Stimulated activated CD8-positive, alpha-beta memory T cell treated with anti-CD3 and anti-CD28 coated beads, Interleukin-15, amount 100 ng/mL, for 48 hours (primary cell): ENCODE results near the gene ABCB6.

Source experiments
- DNase-seq, 2 donors: peaks; one replicate each; pipeline ENCODE4 v3.0.0-alpha.2; 2020; ENCODE audit warnings: low read depth in 2 of 2

The ABCB6 gene

DNA sequence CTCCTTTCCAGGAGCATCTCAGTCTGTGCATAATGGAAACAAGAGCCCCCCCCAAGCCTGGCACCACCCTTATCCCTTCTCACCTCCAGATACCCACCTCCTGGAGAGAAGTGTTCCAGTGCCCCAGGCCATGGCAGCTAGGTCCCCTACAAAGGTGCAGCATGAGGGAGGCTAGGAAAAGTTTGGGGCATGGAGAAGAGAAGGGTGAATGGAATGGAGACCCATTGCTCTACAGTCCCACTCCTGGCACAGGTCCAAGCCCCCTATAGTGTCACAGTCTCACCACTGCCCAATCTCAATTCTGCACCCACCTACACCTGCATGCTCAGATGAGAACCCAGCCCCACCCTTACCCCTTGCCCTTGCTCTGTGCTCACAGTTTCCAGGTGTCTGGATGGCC, 49.8 kb downstream of the ABCB6 start:
- DNase-seq, result no peak

DNA sequence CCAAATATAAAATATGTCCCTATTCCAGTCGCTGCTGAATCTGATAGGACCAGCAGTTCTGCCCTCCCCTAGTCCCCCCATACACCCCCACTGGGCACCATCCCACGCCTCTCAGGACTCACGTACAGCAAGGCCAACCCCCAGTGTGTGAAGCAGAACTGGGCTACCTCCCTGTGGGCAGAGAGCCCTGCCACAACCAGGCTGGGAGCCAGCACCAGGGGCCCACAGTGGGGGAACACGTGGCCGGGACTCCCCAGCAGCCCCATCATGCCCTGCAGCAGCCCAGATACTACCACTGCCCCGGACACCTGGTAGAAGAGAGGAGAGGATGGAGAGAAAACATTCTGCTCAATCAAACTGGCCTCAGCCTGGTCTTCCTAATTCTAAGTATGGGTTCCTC, 50.2 kb downstream of the ABCB6 start:
- DNase-seq, result no peak

DNA sequence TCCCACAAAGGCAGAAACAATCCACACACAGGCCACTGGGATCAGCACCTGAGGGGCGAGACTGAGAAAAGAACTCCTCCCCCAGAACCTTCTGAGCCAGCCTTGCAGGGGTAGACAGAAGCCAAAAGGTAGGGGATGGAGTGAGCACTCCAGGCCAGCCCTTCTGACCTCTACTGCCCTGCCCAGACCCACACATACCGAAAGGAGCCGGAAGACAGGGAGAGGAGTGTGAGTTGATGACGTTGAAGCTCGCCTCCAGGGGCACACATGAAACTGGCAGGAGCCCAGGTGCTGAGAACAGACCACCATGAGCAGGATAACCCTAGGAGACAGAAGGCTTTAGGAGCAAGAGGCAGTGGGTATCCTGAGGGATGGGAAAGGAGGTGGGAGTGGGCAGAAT, 50.8 kb downstream of the ABCB6 start:
- DNase-seq, result no peak

DNA sequence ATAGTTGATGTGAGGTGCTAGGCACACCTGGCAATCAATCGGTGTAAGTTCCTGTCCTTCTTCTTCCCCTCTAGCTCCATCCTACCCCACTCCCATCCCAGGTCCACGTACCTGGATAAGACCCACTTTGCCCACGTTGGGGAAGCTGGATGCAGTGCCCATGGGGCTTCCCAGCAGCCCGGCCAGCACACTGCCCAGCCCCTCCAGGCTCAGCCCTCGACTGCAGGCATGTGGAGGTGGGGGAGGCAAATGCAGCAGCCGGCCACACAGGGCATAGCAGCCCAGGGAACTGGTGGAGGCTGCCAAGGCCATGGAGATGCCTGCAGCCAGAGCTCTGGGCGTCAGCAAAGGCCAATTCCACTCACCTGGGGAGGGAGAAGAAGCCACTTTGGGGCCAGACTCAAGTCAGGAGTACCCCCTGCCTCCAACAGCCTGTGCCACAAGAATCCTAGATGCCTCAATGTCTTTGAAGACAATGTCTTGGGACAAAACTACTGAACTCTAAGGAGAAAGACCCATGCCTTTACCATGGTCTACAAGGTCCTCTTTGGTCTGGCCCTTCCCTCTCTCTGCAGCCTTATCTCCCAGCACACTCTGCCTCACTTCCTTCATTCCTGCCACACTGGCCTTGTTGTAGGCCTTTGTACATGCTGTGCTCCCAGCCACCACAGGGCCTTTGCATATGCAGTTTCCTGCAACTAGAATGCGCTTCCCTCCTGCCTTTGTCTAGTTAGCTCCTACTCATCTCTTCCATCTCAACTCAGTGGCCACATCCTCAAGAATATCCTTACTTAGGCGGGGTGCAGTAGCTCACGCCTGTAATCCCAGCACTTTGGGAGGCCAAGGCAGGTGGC, 53.5 kb downstream of the ABCB6 start:
- DNase-seq, result no peak

DNA sequence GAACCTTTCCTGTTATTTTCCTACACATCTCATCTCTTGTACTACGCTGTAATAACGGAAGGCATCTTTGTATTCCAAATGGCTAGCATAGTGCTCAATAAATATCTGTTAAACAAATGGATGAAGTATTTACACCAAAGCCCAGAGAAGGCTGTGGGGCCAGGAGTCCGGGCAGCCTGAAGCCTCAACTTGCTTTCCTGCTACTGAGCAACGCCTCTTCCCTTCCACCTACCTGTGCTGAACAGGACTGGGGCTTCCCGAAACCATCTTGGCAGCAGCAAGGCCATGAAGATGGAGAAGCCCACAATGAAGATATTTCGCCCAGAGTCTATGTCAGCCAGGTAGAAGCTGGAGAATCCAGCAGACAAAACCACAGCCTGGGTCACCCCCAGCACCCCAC, 55.6 kb downstream of the ABCB6 start:
- no peak for DNase-seq

DNA sequence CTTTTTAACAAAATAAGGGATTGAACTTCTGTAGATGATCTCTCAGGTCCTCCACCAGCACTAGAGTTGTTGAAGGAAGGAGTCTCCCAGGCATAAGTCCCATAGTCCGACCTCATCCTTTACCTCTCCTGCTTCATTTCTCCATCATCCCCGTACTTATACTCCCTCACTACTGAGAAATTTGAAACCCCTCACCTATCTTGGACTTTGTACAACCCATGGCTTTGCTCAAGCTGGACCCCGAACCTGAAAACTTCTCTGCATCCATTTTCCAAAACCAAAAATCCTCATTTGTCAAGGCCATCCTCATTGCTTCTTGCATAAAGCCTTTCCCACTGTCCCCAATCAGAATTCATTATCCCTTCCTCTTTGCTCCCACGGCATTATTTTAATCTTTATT, 57.7 kb downstream of the ABCB6 start:
- DNase-seq, result no peak

DNA sequence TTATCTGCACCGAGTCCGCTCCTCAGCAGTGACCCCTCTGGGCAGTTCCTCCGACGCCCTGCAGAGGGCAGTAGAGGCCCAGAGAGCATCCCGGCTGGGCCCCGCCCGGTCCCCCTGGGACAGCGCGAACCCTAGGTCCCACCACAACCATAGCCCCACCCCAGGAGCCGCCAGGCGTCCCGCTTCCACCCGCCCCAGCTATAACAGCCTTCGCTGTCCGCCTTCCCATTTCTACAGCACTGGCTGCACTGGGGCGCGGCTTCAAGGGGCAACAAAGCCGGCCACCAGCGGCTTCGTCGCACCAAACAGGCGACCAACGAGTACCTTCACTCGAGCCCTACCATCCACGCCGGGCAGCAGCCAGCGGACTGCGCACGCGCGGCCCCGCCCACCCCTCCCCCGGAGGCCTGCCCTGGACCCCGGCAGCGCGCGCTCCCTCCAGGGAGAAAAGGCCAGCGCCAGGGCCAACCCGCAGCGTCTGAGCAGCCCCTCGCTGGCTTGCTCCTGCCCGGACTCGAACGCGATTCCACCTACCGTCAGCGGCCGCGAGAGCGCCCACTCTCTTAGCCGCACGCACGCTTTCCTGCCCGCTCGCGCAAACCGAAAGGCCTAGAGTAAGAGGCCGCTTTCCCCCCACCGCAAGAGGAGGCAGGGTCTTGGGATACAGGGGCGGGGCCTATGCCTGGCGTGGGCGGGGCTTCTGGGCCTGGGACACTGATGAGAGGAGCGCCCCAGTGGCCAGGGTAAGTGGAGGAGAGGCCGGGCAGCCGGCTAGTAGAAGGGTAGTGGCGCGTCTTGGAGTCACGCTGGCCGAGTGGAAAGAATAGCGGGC, 58.4 kb downstream of the ABCB6 start, which contains the start of gene NHEJ1:
NHEJ1 (minus strand) TSS at position 630 of the 832 bp plus-strand sequence. CDS start 2,453 bp downstream, outside the sequence.
- DNase-seq, result peak; percentile 87 to 88
